ENCODE measurements around the gene ORAI3. TPM values are rescaled to one million over a fixed set of nuclear protein-coding genes. Genes with fewer than 3 reads are reported as not detected.

ORAI3 gene
- polyA plus RNA-seq, 2 of the 4 experiments (the other 2 are of a cell fraction): 10.5 to 14.1 TPM

GRCh38 chr16:30954993-30955392, 6.1 kb downstream of the ORAI3 start (continued):
- no peak for TF ChIP-seq REST (IDR thresholded peaks at IDR 0.05)
- no peak for TF ChIP-seq HES2 (IDR thresholded peaks at IDR 0.05)
- TF ChIP-seq FOSB (CRISPR knock-in tag; IDR thresholded peaks at IDR 0.05): no peak
- TF ChIP-seq ZFP36 (IDR thresholded peaks at IDR 0.05; ENCODE audit: borderline replicate concordance, partially characterized antibody): no peak
- no peak for TF ChIP-seq TP53 (CRISPR knock-in tag; IDR thresholded peaks at IDR 0.05)

- H3K4me1 ChIP-seq: peaks cover 22% of the 10 kb centered on the region
- WGBS (ENCODE audit: missing lambda C conversion rate): 38% methylated on average over 26 of the region's 42 CpGs
- peak overlapping the region; percentile 98 to 100 for H3K27ac ChIP-seq
- no peaks in the 10 kb centered on the region for H3K9me3 ChIP-seq
- ATAC-seq (peak; percentile 65 to 80), FAIRE-seq (no peak), DNase-seq (ENCODE audit: low read depth in 1 of 2, low spot score in 1 of 2) (peak; percentile 79 to 91)
- H3K4me3 ChIP-seq: peak overlapping the region; percentile 77
- H3K4me2 ChIP-seq: peak overlapping the region; percentile 73
- CTCF ChIA-PET: interaction anchor here (0.6 to 8.2 kb wide), 3 partner anchors 15 to 78 kb away, joined by 3 to 78 read pairs (median 3); no protein-coding TSS in a partner anchor
- POLR2A ChIA-PET: interaction anchor here (0.6 to 1.6 kb wide), 6 partner anchors 14 to 486 kb away, joined by 3 to 5 read pairs (median 4); partner anchors contain the start of genes KAT8, ZNF646, ZNF668 and ZNF843
- TF ChIP-seq RCOR1 (IDR thresholded peaks at IDR 0.05; ENCODE audit: low read depth, low read length) (peak; percentile 95; the same call in 1 of the 2 replicates), KDM1A (IDR thresholded peaks at IDR 0.05; ENCODE audit: low read depth) (peak; percentile 99), POLR2AphosphoS2 (conservative IDR thresholded peaks at IDR 0.05; ENCODE audit: low read length) (no peak), TP53 (CRISPR knock-in tag; IDR thresholded peaks at IDR 0.05) (peak; percentile 84; the same call in 1 of the 2 replicates), RFX5 (IDR thresholded peaks at IDR 0.05) (no peak), FOSL2 (IDR thresholded peaks at IDR 0.05) (no peak), FOSL2 (CRISPR knock-in tag; IDR thresholded peaks at IDR 0.05) (peak; percentile 57), ESRRA (IDR thresholded peaks at IDR 0.05; ENCODE audit: borderline replicate concordance, low read length) (peak; percentile 72; the same call in 1 of the 2 replicates), HES2 (IDR thresholded peaks at IDR 0.05) (no peak), SREBF2 (IDR thresholded peaks at IDR 0.05) (no peak), USF2 (IDR thresholded peaks at IDR 0.05) (no peak), CHD4 (IDR thresholded peaks at IDR 0.05; ENCODE audit: borderline replicate concordance) (peak; percentile 97), JUN (IDR thresholded peaks at IDR 0.05) (no peak; a peak in 1 of 5 replicates), ZC3H11A (IDR thresholded peaks at IDR 0.05) (no peak), HDAC2 (IDR thresholded peaks at IDR 0.05) (peak; percentile 95), E2F6 (IDR thresholded peaks at IDR 0.05; ENCODE audit: borderline replicate concordance, low read depth) (no peak), CEBPB (IDR thresholded peaks at IDR 0.05) (0 out of 4 replicates have a peak, but pooled peaks of 1 of the 2 experiments have one; percentile 22), CTCF (IDR thresholded peaks at IDR 0.05) (0 out of 3 replicates have a peak, but pooled peaks have one; percentile 25), CHD2 (IDR thresholded peaks at IDR 0.05; ENCODE audit: low read length, partially characterized antibody) (no peak), MAX (IDR thresholded peaks at IDR 0.05) (peak; percentile 48; the same call in 1 of the 2 replicates), HOXA7 (CRISPR knock-in tag; IDR thresholded peaks at IDR 0.05) (no peak)
Measured at GRCh38 chr16:30956601-30957455, 8.0 kb downstream of the ORAI3 start.
